BJ (cell line): ENCODE results near the gene SLC25A13. TPM values are rescaled to one million over a fixed set of nuclear protein-coding genes. Genes with fewer than 3 reads are reported as not detected.

Source experiments
- CTCF ChIA-PET: fragments of 350-600 bp; formaldehyde crosslinking; extraction: SDS; loops from one replicate; lab custom pipeline; 2021; ENCODE audit warnings: antibody characterized with exemption, inconsistent platforms; lab: Yijun Ruan, JAX
- POLR2A ChIA-PET: fragments of 300-600 bp; sonication (Branson Sonifier 250); formaldehyde crosslinking; extraction: SDS; loops from one replicate; lab custom pipeline; 2021; ENCODE audit warnings: antibody characterized with exemption; lab: Charles Lee
- DNase-seq: peaks from one replicate; pipeline ENCODE4 v3.0.0-alpha.2; 2011; ENCODE audit warnings: low read depth
- H3K27me3 ChIP-seq: 2 replicates; pipeline ENCODE4 v1.6.0; 2011; ENCODE audit warnings: low read length; ENCODE audit not compliant: control insufficient read depth, insufficient read depth
- H3K36me3 ChIP-seq: 2 replicates; pipeline ENCODE4 v1.5.1; 2011; ENCODE audit warnings: low read length; ENCODE audit not compliant: control insufficient read depth, insufficient read depth
- H3K4me3 ChIP-seq: 2 replicates; pipeline ENCODE4 v1.5.1; 2011; ENCODE audit warnings: low read depth, mild to moderate bottlenecking, control low read depth, low read length
- polyA plus RNA-seq: library from polyadenylated mRNA; depleted of rRNA; stranded (reverse); fragments of >200 nt; gene quantifications from 2 replicates; pipeline ENCODE4 v1.2.3, GENCODE V29; 2011
- TF ChIP-seq, protein P1 (sequence below): IDR thresholded peaks from 2 replicates; pipeline ENCODE4 v1.5.1; 2011; ENCODE audit warnings: low read depth, mild to moderate bottlenecking, control low read depth, inconsistent platforms, low read length, moderate library complexity; ENCODE audit not compliant: insufficient read depth

The SLC25A13 gene
- polyA plus RNA-seq, 1 experiment: 6.2 TPM

DNA sequence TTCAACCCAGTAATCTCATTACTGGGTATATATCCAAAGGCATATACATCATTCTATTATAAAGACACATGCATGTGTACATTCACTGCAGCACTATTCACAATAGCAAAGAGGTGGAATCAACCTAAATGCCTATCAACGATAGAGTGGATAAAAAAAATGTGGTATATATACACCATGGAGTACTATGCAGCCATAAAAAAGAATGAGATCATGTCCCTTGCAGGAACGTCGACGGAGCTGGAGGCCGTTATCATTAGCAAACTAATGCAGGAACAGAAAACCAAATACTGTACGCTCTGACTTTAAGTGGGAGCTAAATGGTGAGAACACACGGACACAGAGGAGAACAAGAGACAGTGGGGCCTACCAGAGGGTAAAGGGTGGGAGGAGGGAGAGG, 105.5 kb downstream of the SLC25A13 start:
- TF ChIP-seq, protein P1, sequence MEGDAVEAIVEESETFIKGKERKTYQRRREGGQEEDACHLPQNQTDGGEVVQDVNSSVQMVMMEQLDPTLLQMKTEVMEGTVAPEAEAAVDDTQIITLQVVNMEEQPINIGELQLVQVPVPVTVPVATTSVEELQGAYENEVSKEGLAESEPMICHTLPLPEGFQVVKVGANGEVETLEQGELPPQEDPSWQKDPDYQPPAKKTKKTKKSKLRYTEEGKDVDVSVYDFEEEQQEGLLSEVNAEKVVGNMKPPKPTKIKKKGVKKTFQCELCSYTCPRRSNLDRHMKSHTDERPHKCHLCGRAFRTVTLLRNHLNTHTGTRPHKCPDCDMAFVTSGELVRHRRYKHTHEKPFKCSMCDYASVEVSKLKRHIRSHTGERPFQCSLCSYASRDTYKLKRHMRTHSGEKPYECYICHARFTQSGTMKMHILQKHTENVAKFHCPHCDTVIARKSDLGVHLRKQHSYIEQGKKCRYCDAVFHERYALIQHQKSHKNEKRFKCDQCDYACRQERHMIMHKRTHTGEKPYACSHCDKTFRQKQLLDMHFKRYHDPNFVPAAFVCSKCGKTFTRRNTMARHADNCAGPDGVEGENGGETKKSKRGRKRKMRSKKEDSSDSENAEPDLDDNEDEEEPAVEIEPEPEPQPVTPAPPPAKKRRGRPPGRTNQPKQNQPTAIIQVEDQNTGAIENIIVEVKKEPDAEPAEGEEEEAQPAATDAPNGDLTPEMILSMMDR: no peak
- Histone ChIP-seq H3K27me3 (no peaks in the 10 kb centered on the region), H3K4me3 (no peak overlapping the region), H3K36me3 (no peaks in the 10 kb centered on the region)
- ChIA-PET POLR2A (no interaction called here), CTCF (no interaction called here)
- no peak for DNase-seq

DNA sequence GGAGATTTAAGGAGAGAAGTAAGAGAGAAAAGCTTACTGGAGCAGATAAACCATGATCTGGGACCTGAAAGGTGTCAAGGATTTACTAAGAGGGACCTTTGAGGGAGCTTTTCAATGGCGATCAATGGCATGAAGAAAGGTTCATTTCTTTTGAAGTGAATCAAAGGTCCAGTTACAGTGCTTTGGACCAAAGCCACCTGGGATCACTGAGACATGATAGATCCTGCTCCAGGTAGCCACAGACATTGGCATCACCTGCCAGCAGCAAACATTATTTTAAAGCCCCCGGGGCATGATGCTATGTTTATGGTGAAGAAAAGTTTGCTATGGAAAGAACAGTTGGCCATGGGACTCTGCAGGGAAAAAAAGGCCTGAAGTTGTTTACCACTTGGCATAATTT, 109.4 kb downstream of the SLC25A13 start:
- H3K4me3 ChIP-seq: no peak overlapping the region
- no peak for DNase-seq
- H3K27me3 ChIP-seq: no peaks in the 10 kb centered on the region
- ChIA-PET POLR2A (no interaction called here), CTCF (no interaction called here)
- TF ChIP-seq, protein P1: no peak
- no peaks in the 10 kb centered on the region for H3K36me3 ChIP-seq

DNA sequence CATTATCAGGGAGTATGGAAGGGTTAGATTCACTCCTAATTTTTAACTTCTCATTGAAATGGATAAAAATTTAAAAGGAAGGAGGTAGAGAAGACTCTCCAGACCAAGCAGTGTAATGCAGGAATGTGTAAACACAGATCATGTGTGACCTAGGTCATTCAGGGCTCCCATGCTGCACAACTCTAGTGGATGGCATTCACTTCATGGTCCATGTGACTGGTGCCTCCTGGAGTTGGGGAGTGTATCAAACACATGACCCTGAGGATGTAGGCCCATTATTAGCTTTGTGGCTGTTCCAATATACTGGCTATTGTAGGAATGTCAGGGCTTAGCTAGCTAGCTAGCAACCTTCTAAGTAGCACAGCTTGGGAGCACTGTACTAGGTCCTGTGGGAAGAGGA, 109.9 kb downstream of the SLC25A13 start:
- CTCF ChIA-PET: no interaction called here
- TF ChIP-seq, protein P1: no peak
- DNase-seq: no peak
- POLR2A ChIA-PET: no interaction called here
- Histone ChIP-seq H3K36me3 (no peaks in the 10 kb centered on the region), H3K4me3 (no peak overlapping the region), H3K27me3 (no peaks in the 10 kb centered on the region)

DNA sequence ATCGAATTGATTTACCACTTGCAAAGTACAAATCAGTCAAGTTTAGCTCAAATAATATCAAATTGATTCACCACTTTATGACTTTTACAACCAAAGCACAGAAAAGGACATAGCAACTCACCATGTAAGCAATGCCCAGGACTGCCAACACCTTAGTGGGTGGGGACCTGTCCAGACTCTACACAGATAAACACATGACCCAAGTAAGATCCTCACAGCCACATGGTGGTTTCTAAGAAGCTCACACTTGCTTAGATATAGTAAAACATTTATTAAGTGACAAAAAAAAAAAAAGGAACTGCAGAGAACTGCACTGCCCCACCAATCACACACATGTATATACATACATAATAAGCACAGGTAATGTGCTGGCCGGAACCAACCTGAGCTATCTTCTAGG, 116.2 kb downstream of the SLC25A13 start:
- TF ChIP-seq, protein P1: no peak
- POLR2A ChIA-PET: no interaction called here
- no peaks in the 10 kb centered on the region for H3K27me3 ChIP-seq
- DNase-seq: no peak
- CTCF ChIA-PET: no interaction called here
- H3K4me3 ChIP-seq: no peak overlapping the region
- no peaks in the 10 kb centered on the region; the same call in 1 of the 2 replicates for H3K36me3 ChIP-seq

DNA sequence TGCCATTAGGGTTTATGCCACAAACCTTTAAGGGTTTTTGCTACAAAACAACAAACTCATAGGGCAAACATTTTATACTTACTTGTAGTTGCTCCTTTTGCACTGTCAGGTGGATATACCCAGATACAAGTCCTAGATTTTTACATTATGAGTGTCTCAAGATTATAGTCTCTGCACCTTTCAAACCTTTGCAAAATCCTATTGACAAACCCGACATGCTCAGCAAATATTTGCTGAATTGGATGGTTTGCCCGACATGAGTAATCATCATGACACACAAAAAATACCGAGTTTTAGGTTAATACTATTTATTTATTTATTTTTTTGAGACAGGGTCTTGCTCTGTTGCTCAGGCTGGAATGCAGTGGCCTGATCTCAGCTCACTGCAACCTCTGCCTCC, 117.3 kb downstream of the SLC25A13 start:
- POLR2A ChIA-PET: no interaction called here
- H3K36me3 ChIP-seq: no peaks in the 10 kb centered on the region; the same call in 1 of the 2 replicates
- TF ChIP-seq, protein P1: no peak

More for the DNA sequence above, 117.3 kb downstream of the SLC25A13 start:
- DNase-seq: no peak
- H3K27me3 ChIP-seq: no peaks in the 10 kb centered on the region
- H3K4me3 ChIP-seq: no peak overlapping the region
- CTCF ChIA-PET: no interaction called here
